OCI-LY1 (cell line): Measurements from ENCODE around the gene C4orf36.
"Not testable (repeated sequence)": the region's sequence is repeated elsewhere in the genome, so short reads cannot be mapped to it uniquely, and the experiment has no call there.

ENCODE experiments used
- H2AFZ ChIP-seq: fragments of 200-600 bp; sonication (generic), shearing (Covaris generic); 2 replicates; pipeline ENCODE4 v1.6.0; 2014; ENCODE audit warnings: antibody characterized with exemption, mild to moderate bottlenecking, low read length
- H3F3A ChIP-seq: fragments of 200-600 bp; sonication (generic), shearing (Covaris generic); 2 replicates; pipeline ENCODE4 v1.6.0; 2014; ENCODE audit warnings: mild to moderate bottlenecking, antibody characterized with exemption, low read length, moderate library complexity; ENCODE audit not compliant: insufficient read depth
- H3K27ac ChIP-seq: fragments of 200-600 bp; sonication (generic); 2 replicates; pipeline ENCODE4 v1.5.1; 2014; ENCODE audit warnings: low read length, mixed run types, mild to moderate bottlenecking, low read depth; ENCODE audit not compliant: poor library complexity, severe bottlenecking
- H3K27me3 ChIP-seq: fragments of 200-600 bp; sonication (generic); 2 replicates; pipeline ENCODE4 v1.6.0; 2014; ENCODE audit warnings: antibody characterized with exemption, mild to moderate bottlenecking, low read length, moderate library complexity; ENCODE audit not compliant: insufficient read depth
- H3K36me3 ChIP-seq: fragments of 200-600 bp; sonication (generic); 2 replicates; pipeline ENCODE4 v1.6.1; 2014; ENCODE audit warnings: mild to moderate bottlenecking, antibody characterized with exemption, low read length, moderate library complexity, mixed read lengths; ENCODE audit not compliant: insufficient read depth
- H3K4me1 ChIP-seq: fragments of 200-600 bp; sonication (generic); 2 replicates; pipeline ENCODE4 v1.5.1; 2014; ENCODE audit warnings: mild to moderate bottlenecking, low read length, moderate library complexity; ENCODE audit not compliant: insufficient read depth, severe bottlenecking
- H3K4me2 ChIP-seq: fragments of 200-600 bp; sonication (generic), shearing (Covaris generic); 2 replicates; pipeline ENCODE4 v1.6.1; 2014; ENCODE audit warnings: low read length
- H3K4me3 ChIP-seq: fragments of 200-600 bp; sonication (generic); 2 replicates; pipeline ENCODE4 v1.5.1; 2014; ENCODE audit warnings: low read length, low read depth, mild to moderate bottlenecking, mixed read lengths; ENCODE audit not compliant: poor library complexity, severe bottlenecking
- H3K79me2 ChIP-seq: fragments of 200-600 bp; shearing (Covaris generic); 2 replicates; pipeline ENCODE4 v1.6.1; 2016; ENCODE audit warnings: mixed run types, low read length, mixed read lengths; ENCODE audit not compliant: insufficient read depth
- H3K9ac ChIP-seq: fragments of 200-600 bp; sonication (generic), shearing (Covaris generic); 2 replicates; pipeline ENCODE4 v1.6.1; 2014; ENCODE audit warnings: mild to moderate bottlenecking, low read length, mixed read lengths
- H3K9me2 ChIP-seq: fragments of 200-600 bp; sonication (generic), shearing (Covaris generic); 2 replicates; pipeline ENCODE4 v1.6.1; 2014; ENCODE audit warnings: low read depth, mild to moderate bottlenecking, low read length, mixed read lengths
- H3K9me3 ChIP-seq: fragments of 200-600 bp; shearing (Covaris generic); 2 replicates; pipeline ENCODE4 v1.6.1; 2014; ENCODE audit warnings: low read length, mixed read lengths
- H4K20me1 ChIP-seq: fragments of 200-600 bp; sonication (generic), shearing (Covaris generic); 2 replicates; pipeline ENCODE4 v1.6.0; 2016; ENCODE audit warnings: mild to moderate bottlenecking, low read length; ENCODE audit not compliant: insufficient read depth
- CTCF ChIP-seq: fragments of 200-600 bp; sonication (generic), shearing (Covaris generic); IDR thresholded peaks from 2 replicates; pipeline ENCODE4 v1.5.1; 2017; ENCODE audit warnings: mild to moderate bottlenecking, antibody characterized with exemption, low read length, moderate library complexity, mixed read lengths
- EZH2 ChIP-seq: fragments of 200-600 bp; sonication (generic), shearing (Covaris generic); IDR thresholded peaks from 2 replicates; pipeline ENCODE4 v1.8.0; 2017; ENCODE audit warnings: borderline replicate concordance, mixed run types, mild to moderate bottlenecking, antibody characterized with exemption, low read length, moderate library complexity, mixed read lengths

The C4orf36 gene

GRCh38 chr4:86878640-86879039 is 13.6 kb downstream of the C4orf36 start:
- no peaks in the 10 kb centered on the region for H3K4me1 ChIP-seq
- no peaks in the 10 kb centered on the region for H4K20me1 ChIP-seq
- no peak overlapping the region for H2AFZ ChIP-seq
- H3K27me3 ChIP-seq: no peaks in the 10 kb centered on the region
- TF ChIP-seq EZH2 (no peak), CTCF (no peak)
- H3K4me2 ChIP-seq: no peak overlapping the region
- no peak overlapping the region for H3K4me3 ChIP-seq
- H3F3A ChIP-seq: no peaks in the 10 kb centered on the region
- H3K9ac ChIP-seq: no peak overlapping the region
- no peaks in the 10 kb centered on the region for H3K79me2 ChIP-seq
- H3K27ac ChIP-seq: no peak overlapping the region
- no peaks in the 10 kb centered on the region for H3K9me2 ChIP-seq
- H3K36me3 ChIP-seq: no peaks in the 10 kb centered on the region
- 0 out of 2 replicates have a peak, but pooled peaks cover 5% of the 10 kb centered on the region for H3K9me3 ChIP-seq

GRCh38 chr4:86876894-86877685 is 15.1 kb downstream of the C4orf36 start:
- TF ChIP-seq EZH2 (no peak), CTCF (no peak)
- H3F3A ChIP-seq: no peaks in the 10 kb centered on the region
- H3K36me3 ChIP-seq: no peaks in the 10 kb centered on the region
- H3K27me3 ChIP-seq: no peaks in the 10 kb centered on the region
- no peaks in the 10 kb centered on the region for H3K4me1 ChIP-seq
- no peak overlapping the region for H3K9ac ChIP-seq
- no peak overlapping the region for H2AFZ ChIP-seq
- no peak overlapping the region for H3K27ac ChIP-seq
- H3K9me3 ChIP-seq: 0 out of 2 replicates have a peak, but pooled peaks cover 5% of the 10 kb centered on the region
- no peak overlapping the region for H3K4me2 ChIP-seq
- no peak overlapping the region for H3K4me3 ChIP-seq
- no peaks in the 10 kb centered on the region for H4K20me1 ChIP-seq
- H3K9me2 ChIP-seq: no peaks in the 10 kb centered on the region
- no peaks in the 10 kb centered on the region for H3K79me2 ChIP-seq

DNA sequence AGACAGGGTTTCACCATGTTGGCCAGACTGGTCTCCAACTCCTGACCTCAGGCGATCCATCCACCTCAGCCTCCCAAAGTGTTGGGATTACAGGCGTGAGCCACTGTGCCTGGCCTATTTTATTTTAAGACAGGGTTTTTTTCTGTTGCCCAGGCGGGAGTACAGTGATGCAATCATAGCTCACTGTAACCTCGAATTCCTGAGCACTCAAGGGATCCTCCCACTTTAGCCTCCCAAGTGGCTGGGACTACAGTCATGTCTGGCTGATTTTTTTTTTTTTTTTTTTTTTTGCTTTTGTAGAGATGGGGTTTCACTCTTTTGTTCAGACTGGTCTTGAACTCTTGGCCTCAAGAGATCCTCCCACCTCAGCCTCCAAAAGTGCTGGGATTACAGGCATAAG is 16.8 kb downstream of the C4orf36 start:
- not testable (repeated sequence) for H3K4me3 ChIP-seq, H3K36me3 ChIP-seq, H3K4me2 ChIP-seq, H3K9ac ChIP-seq, H3K27ac ChIP-seq, H3K4me1 ChIP-seq, H3F3A ChIP-seq, H4K20me1 ChIP-seq, H3K79me2 ChIP-seq, H3K27me3 ChIP-seq, H3K9me3 ChIP-seq, H3K9me2 ChIP-seq, H2AFZ ChIP-seq

DNA sequence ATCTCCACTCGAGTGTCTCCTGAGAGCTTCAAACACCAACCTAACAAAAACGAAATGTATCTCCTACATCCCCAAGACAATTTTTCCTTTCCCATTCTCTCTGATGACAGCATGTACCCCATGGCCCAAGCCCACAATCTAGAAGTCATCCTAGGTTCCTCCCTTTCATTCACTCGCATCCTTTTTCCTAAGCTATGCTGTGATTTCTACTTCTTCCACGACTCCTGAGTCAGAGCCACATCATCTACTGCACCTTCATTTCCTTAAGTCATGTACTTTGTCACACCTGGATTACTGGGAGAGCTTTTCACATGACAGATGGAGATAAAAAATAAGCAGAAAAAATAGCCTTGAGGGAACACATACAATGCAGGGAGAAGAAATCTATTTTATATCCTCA is 20.1 kb downstream of the C4orf36 start:
- H3K4me1 ChIP-seq: no peaks in the 10 kb centered on the region

More for the DNA sequence above, 20.1 kb downstream of the C4orf36 start:
- Histone ChIP-seq H3K4me3 (no peak overlapping the region), H3K27me3 (no peaks in the 10 kb centered on the region), H4K20me1 (no peaks in the 10 kb centered on the region), H3K27ac (no peak overlapping the region), H3K36me3 (no peaks in the 10 kb centered on the region), H3K9ac (no peak overlapping the region), H3F3A (no peaks in the 10 kb centered on the region), H3K79me2 (no peaks in the 10 kb centered on the region), H3K4me2 (no peak overlapping the region), H2AFZ (no peak overlapping the region), H3K9me3 (no peaks in the 10 kb centered on the region), H3K9me2 (no peaks in the 10 kb centered on the region)
- no peak for TF ChIP-seq CTCF
- no peak for TF ChIP-seq EZH2
